Left lung (tissue), 10 donors: Measurements from ENCODE around the gene KLRC1. TPM values are rescaled to one million over a fixed set of nuclear protein-coding genes. Genes with fewer than 3 reads are reported as not detected.
"Not testable (repeated sequence)": the region's sequence is repeated elsewhere in the genome, so short reads cannot be mapped to it uniquely, and the experiment has no call there.

Experiments used
- ATAC-seq: fragments of 200-7000 bp; cut with Tn5 transposase; one replicate; pipeline ENCODE4 v1.9.1; 2020; ENCODE audit warnings: moderate library complexity
- DNase-seq, 4 donors: peaks; one replicate each; pipeline ENCODE4 v3.0.0-alpha.2; 2013 to 2020
- H3K27ac ChIP-seq, 2 donors: fragments of 200-600 bp; sonication (generic) in 1 of 2; one replicate each; pipeline versions ENCODE4 v1.5.0 to v1.8.0; 2020 to 2021
- H3K27me3 ChIP-seq, 2 donors: fragments of 200-600 bp; sonication (generic) in 1 of 2; one replicate each; pipeline versions ENCODE4 v1.5.0 to v1.8.0; 2020 to 2021
- H3K36me3 ChIP-seq, 2 donors: fragments of 200-600 bp; sonication (generic) in 1 of 2; one replicate each; pipeline versions ENCODE4 v1.5.0 to v1.8.0; 2020 to 2021
- H3K4me1 ChIP-seq, 2 donors: fragments of 200-600 bp; one replicate each; pipeline ENCODE4 v1.8.0; 2021
- H3K4me3 ChIP-seq, 2 donors: fragments of 200-600 bp; sonication (generic) in 1 of 2; one replicate each; pipeline versions ENCODE4 v1.5.0 to v1.8.0; 2020 to 2021; ENCODE audit warnings: mild to moderate bottlenecking in 1 of 2
- H3K9me3 ChIP-seq, 2 donors: fragments of 200-600 bp; sonication (generic) in 1 of 2; one replicate each; pipeline versions ENCODE4 v1.5.0 to v1.8.0; 2020 to 2021
- CTCF ChIP-seq, 2 donors: fragments of 200-600 bp; sonication (generic) in 1 of 2; IDR thresholded peaks; one replicate each; pipeline versions ENCODE4 v1.5.0 to v1.8.0; 2021; ENCODE audit warnings: antibody characterized with exemption in 2 of 2
- intact Hi-C, 2 donors: fragments of 100-400 bp; cut with DNase I; formaldehyde crosslinking; loops; one replicate each; pipeline versions ENCODE4 v1.11.2 to v1.14.2; 2022
- polyA plus RNA-seq, 6 donors: library from polyadenylated mRNA; unstranded; fragments of 120-200 nt; gene quantifications; one replicate each; pipeline ENCODE4 v1.2.1, GENCODE V29; 2013; ENCODE audit not compliant: insufficient read length in 6 of 6
- total RNA-seq, 2 donors: library from RNA; stranded (reverse); fragmentation: NEBNext Ultra II Directional; extraction: Animal tissue kit (Norgen Biotek cat#: 25700); gene quantifications; one replicate each; pipeline ENCODE4 v1.2.1, GENCODE V29; 2021
- donor health status: DM: no; HTN: yes; CAD: no.
- donor health status: DM: no; HTN: no; CAD: no.

The KLRC1 gene
- total and polyA plus RNA-seq, 8 donors = 0.40 to 1.7 (median 0.65) TPM

GRCh38 chr12:10454531-10454930 is 1.4 kb upstream of the KLRC1 start:
- H3K9me3 ChIP-seq = peaks cover 3 to 29% of the 10 kb centered on the region in 2 donors
- ATAC-seq = no peak
- DNase-seq = no peak
- H3K4me3 ChIP-seq = no peak overlapping the region
- no peak for TF ChIP-seq CTCF (IDR thresholded peaks at IDR 0.05)
- no peak overlapping the region for H3K27ac ChIP-seq
- no peaks in the 10 kb centered on the region for H3K27me3 ChIP-seq
- intact Hi-C loops = no loop called here
- no peaks in the 10 kb centered on the region for H3K4me1 ChIP-seq
- no peaks in the 10 kb centered on the region for H3K36me3 ChIP-seq

GRCh38 chr12:10448236-10448635 is 4.9 kb downstream of the KLRC1 start:
- Histone ChIP-seq H3K9me3 (no peaks in the 10 kb centered on the region), H3K27ac (no peak overlapping the region), H3K36me3 (no peaks in the 10 kb centered on the region), H3K27me3 (no peaks in the 10 kb centered on the region), H3K4me1 (no peaks in the 10 kb centered on the region), H3K4me3 (no peak overlapping the region)
- DNase-seq (no peak), ATAC-seq (no peak)
- TF ChIP-seq CTCF (IDR thresholded peaks at IDR 0.05) = no peak
- intact Hi-C loops = no loop called here

- H3K36me3 ChIP-seq, ATAC-seq, H3K27ac ChIP-seq, H3K9me3 ChIP-seq, H3K4me3 ChIP-seq, DNase-seq, intact Hi-C loops, H3K4me1 ChIP-seq, H3K27me3 ChIP-seq: not testable (repeated sequence)
These were observed 7.1 kb downstream of the KLRC1 start for GRCh38 chr12:10446052-10446451.

GRCh38 chr12:10441144-10441543 is 12.0 kb downstream of the KLRC1 start:
- intact Hi-C loops = not testable (repeated sequence)

GRCh38 chr12:10439608-10440274 is 13.4 kb downstream of the KLRC1 start:
- ATAC-seq, H3K4me1 ChIP-seq, H3K27ac ChIP-seq, intact Hi-C loops, H3K36me3 ChIP-seq, H3K27me3 ChIP-seq, H3K9me3 ChIP-seq, H3K4me3 ChIP-seq, DNase-seq: not testable (repeated sequence)

More at GRCh38 chr12:10441144-10441543, 12.0 kb downstream of the KLRC1 start:
- DNase-seq, H3K36me3 ChIP-seq, H3K27me3 ChIP-seq, H3K4me3 ChIP-seq, H3K27ac ChIP-seq, H3K9me3 ChIP-seq, H3K4me1 ChIP-seq, ATAC-seq: not testable (repeated sequence)

- H3K36me3 ChIP-seq, H3K4me1 ChIP-seq, DNase-seq, H3K27me3 ChIP-seq, H3K4me3 ChIP-seq, H3K9me3 ChIP-seq, H3K27ac ChIP-seq, intact Hi-C loops, ATAC-seq: not testable (repeated sequence)
These were observed 15.6 kb downstream of the KLRC1 start for GRCh38 chr12:10437601-10438000.

- intact Hi-C loops, H3K36me3 ChIP-seq, H3K9me3 ChIP-seq, H3K4me3 ChIP-seq, H3K4me1 ChIP-seq, DNase-seq, H3K27ac ChIP-seq, ATAC-seq, H3K27me3 ChIP-seq: not testable (repeated sequence)
These were observed 17.4 kb downstream of the KLRC1 start, which contains the start of gene KLRC2 for GRCh38 chr12:10435816-10436215. Gene KLRC2 (minus strand): TSS chr12:10436010. CDS start chr12:10435986, 24 bp downstream.

- H3K27me3 ChIP-seq, H3K4me3 ChIP-seq, DNase-seq, H3K36me3 ChIP-seq, H3K9me3 ChIP-seq, intact Hi-C loops, H3K4me1 ChIP-seq, H3K27ac ChIP-seq, ATAC-seq: not testable (repeated sequence)
These were observed 22.6 kb downstream of the KLRC1 start for GRCh38 chr12:10430623-10431022.

- H3K4me3 ChIP-seq, H3K9me3 ChIP-seq, intact Hi-C loops, H3K27me3 ChIP-seq, DNase-seq, H3K4me1 ChIP-seq, H3K36me3 ChIP-seq, ATAC-seq, H3K27ac ChIP-seq: not testable (repeated sequence)
These were observed 27.2 kb downstream of the KLRC1 start for GRCh38 chr12:10425938-10426337.

- H3K36me3 ChIP-seq, ATAC-seq, intact Hi-C loops, H3K4me3 ChIP-seq, H3K27me3 ChIP-seq, H3K9me3 ChIP-seq, DNase-seq, H3K4me1 ChIP-seq, H3K27ac ChIP-seq: not testable (repeated sequence)
These were observed 28.8 kb downstream of the KLRC1 start for GRCh38 chr12:10424260-10424899.

- H3K27me3 ChIP-seq, intact Hi-C loops, H3K36me3 ChIP-seq, H3K9me3 ChIP-seq, DNase-seq, ATAC-seq, H3K4me3 ChIP-seq, H3K27ac ChIP-seq, H3K4me1 ChIP-seq: not testable (repeated sequence)
These were observed 31.0 kb downstream of the KLRC1 start for GRCh38 chr12:10422159-10422558.
